ENCODE measurements around the gene ALOX5. TPM values are rescaled to one million over a fixed set of nuclear protein-coding genes. Genes with fewer than 3 reads are reported as not detected.

ALOX5 gene
- total RNA-seq, 4 donors from 2014 or later = 13.5 to 27.2 (median 21.1) TPM

DNA sequence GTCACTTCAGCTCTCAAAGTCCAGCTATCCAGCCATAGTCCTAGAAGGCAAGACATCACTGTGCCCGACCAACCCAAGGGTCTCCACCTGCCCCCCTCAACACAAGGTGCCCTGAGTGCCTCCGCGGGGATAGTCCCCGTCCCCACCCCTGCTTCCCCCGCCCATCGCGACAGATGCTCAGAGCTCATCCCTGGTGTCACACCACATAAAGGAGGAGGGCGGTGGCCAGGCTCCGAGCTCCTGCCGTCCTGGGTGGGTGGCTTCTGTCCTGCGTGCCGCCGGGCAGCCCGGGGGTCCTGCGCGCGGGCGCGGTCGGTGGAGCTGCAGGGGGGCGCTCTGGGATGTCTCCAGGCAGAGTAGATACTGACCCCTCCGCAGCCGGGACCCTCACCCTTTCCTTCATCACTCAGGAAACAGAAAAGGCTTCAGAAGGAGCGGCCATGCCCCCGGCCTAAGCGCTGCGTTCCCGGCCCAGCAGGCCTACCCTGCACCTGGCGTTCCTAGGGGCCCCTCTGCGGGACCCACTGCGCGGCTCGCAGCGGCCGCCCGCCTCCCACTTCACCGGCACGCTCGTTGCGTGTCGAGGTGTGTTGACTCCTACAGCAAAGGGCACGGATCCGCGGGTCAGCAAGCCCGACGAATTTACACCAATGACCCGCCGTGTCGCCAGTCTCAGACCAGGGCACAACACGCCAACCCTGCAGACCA, 53.4 kb downstream of the ALOX5 start:
- Histone ChIP-seq H3K27me3 (peaks cover 15% of the 10 kb centered on the region), H3K9me3 (no peaks in the 10 kb centered on the region), H3K4me3 (no peak overlapping the region), H3K27ac (no peak overlapping the region), H3K4me1 (no peaks in the 10 kb centered on the region), H3K36me3 (no peaks in the 10 kb centered on the region)
- intact Hi-C loops (cut with DNase I; ENCODE audit: low total_unique reads) = no loop called here
- in situ Hi-C loops (cut with MboI; ENCODE audit: low pct_ligation_motif_present in 1 of 4, low pct_unique_long_range_greater_than_20kb in 1 of 4, low sequenced_read_pairs in 3 of 4) = no loop called here
- no peak for TF ChIP-seq EP300 (IDR thresholded peaks at IDR 0.05; ENCODE audit: low read depth)
- TF ChIP-seq, protein P1, sequence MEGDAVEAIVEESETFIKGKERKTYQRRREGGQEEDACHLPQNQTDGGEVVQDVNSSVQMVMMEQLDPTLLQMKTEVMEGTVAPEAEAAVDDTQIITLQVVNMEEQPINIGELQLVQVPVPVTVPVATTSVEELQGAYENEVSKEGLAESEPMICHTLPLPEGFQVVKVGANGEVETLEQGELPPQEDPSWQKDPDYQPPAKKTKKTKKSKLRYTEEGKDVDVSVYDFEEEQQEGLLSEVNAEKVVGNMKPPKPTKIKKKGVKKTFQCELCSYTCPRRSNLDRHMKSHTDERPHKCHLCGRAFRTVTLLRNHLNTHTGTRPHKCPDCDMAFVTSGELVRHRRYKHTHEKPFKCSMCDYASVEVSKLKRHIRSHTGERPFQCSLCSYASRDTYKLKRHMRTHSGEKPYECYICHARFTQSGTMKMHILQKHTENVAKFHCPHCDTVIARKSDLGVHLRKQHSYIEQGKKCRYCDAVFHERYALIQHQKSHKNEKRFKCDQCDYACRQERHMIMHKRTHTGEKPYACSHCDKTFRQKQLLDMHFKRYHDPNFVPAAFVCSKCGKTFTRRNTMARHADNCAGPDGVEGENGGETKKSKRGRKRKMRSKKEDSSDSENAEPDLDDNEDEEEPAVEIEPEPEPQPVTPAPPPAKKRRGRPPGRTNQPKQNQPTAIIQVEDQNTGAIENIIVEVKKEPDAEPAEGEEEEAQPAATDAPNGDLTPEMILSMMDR (IDR thresholded peaks at IDR 0.05) = no peak
- TF ChIP-seq POLR2A (IDR thresholded peaks at IDR 0.05) = no peak
- TF ChIP-seq POLR2AphosphoS5 (IDR thresholded peaks at IDR 0.05) = no peak
- no peak for DNase-seq
- WGBS, 2 donors (ENCODE audit: low coverage in 1 of 2) = 73% methylated on average over 36 of the region's 50 CpGs; no CpG with 5 or more reads in 1 of the 2 donors

DNA sequence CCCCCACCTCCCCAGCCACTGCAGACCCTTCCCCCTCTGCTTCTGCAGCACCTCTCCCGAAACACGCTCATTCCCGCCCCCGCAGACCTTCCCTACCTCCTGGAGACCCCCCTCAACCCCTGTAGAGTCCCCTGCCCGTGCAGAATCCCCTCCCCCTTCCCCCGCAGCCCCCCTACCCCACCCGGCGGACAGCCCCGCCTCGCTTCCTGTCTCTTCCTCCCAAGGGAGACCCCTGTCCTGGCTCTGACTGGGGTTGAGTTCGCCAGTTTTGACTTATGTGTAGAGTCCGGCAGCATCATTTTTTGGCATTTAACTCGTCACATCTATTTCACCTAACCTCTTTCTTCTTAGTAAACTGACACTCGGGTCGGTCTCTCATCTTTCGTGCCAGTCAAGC, 54.0 kb downstream of the ALOX5 start:
- Histone ChIP-seq H3K4me1 (no peaks in the 10 kb centered on the region), H3K27ac (no peak overlapping the region), H3K9me3 (no peaks in the 10 kb centered on the region), H3K27me3 (peaks cover 15% of the 10 kb centered on the region), H3K36me3 (no peaks in the 10 kb centered on the region), H3K4me3 (no peak overlapping the region)
- TF ChIP-seq POLR2AphosphoS5 (IDR thresholded peaks at IDR 0.05) = no peak
- no peak for TF ChIP-seq EP300 (IDR thresholded peaks at IDR 0.05; ENCODE audit: low read depth)
- TF ChIP-seq, protein P1 (IDR thresholded peaks at IDR 0.05) = no peak
- no peak for TF ChIP-seq POLR2A (IDR thresholded peaks at IDR 0.05)
- in situ Hi-C loops (cut with MboI; ENCODE audit: low pct_ligation_motif_present in 1 of 4, low pct_unique_long_range_greater_than_20kb in 1 of 4, low sequenced_read_pairs in 3 of 4) = no loop called here
- DNase-seq = no peak
- WGBS, 2 donors (ENCODE audit: low coverage in 1 of 2) = 52 to 58% methylated on average over 9 to 15 of the region's 16 CpGs
- intact Hi-C loops (cut with DNase I; ENCODE audit: low total_unique reads) = no loop called here

DNA sequence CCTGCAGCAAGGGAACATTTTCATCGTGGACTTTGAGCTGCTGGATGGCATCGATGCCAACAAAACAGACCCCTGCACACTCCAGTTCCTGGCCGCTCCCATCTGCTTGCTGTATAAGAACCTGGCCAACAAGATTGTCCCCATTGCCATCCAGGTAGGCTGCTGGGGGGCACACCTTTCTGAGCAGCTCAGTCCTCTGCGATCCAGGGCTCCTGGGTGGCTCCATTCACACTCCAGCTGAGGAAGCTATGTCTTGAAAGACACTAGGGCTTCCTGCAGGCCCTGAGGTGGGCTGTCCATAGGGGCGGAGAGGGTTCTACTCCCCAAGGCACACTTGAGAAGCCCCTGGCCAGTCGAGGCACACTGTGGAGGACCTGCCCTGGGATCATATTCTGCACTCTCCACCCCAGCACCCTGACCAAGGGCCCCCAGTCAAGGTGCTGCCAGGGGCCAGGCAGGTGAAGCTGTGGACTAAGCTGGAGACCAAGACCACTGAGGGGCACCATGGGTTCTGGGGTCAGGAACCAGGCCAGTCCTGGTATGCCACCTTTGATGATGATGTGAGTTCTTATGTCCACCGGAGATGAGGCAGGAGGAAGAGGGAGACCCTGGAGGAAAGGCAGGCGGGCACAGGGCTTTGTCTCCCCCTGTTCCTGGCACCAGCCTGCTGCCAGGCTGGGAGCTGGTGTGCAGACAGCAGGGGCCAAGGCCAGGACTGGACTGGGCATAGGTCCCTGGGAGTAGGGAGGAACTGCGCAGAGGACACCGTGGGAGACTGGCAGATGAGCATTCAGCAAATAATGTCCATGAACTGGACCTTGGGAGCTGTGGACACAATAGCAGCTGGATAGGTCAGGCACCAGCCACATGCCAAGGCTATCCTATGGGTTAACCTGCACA, 54.8 kb downstream of the ALOX5 start:
- Histone ChIP-seq H3K27me3 (peaks cover 15% of the 10 kb centered on the region), H3K4me3 (no peak overlapping the region), H3K4me1 (no peaks in the 10 kb centered on the region), H3K36me3 (no peaks in the 10 kb centered on the region), H3K9me3 (no peaks in the 10 kb centered on the region), H3K27ac (no peak overlapping the region)
- TF ChIP-seq EP300 (IDR thresholded peaks at IDR 0.05; ENCODE audit: low read depth) (no peak), POLR2A (IDR thresholded peaks at IDR 0.05) (no peak), POLR2AphosphoS5 (IDR thresholded peaks at IDR 0.05) (no peak)
- TF ChIP-seq, protein P1 (IDR thresholded peaks at IDR 0.05) = no peak
- 84% methylated on average over 10 of the region's 10 CpGs; no CpG with 5 or more reads in 1 of the 2 donors for WGBS, 2 donors (ENCODE audit: low coverage in 1 of 2)
- in situ Hi-C loops (cut with MboI; ENCODE audit: low pct_ligation_motif_present in 1 of 4, low pct_unique_long_range_greater_than_20kb in 1 of 4, low sequenced_read_pairs in 3 of 4) (no loop called here), intact Hi-C loops (cut with DNase I; ENCODE audit: low total_unique reads) (no loop called here)
- DNase-seq = no peak

DNA sequence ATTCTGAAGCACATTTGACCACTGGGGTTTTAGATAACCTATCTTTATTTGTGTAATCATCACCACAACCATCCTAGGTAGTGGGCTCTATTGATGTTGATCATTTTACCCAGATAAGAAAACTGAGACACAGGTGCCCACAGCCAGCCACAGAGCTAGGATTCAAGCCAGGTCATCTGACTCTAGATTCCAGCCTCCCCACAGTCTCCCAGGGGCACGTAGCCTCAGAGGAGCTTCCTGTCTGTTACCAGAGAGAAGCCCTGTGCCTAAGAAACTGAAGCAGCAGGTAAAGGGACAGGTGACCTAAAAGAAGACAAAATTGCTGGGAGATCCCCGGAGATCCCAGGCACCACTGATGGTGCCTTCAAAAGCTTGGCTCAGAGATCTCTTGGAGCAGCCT, 55.8 kb downstream of the ALOX5 start:
- DNase-seq = no peak
- peaks cover 15% of the 10 kb centered on the region for H3K27me3 ChIP-seq
- H3K36me3 ChIP-seq = no peaks in the 10 kb centered on the region
- TF ChIP-seq POLR2AphosphoS5 (IDR thresholded peaks at IDR 0.05) (no peak), EP300 (IDR thresholded peaks at IDR 0.05; ENCODE audit: low read depth) (no peak), POLR2A (IDR thresholded peaks at IDR 0.05) (no peak)
- TF ChIP-seq, protein P1 (IDR thresholded peaks at IDR 0.05) = no peak
- H3K9me3 ChIP-seq = no peaks in the 10 kb centered on the region
- in situ Hi-C loops (cut with MboI; ENCODE audit: low pct_ligation_motif_present in 1 of 4, low pct_unique_long_range_greater_than_20kb in 1 of 4, low sequenced_read_pairs in 3 of 4) = no loop called here
- no peak overlapping the region for H3K4me3 ChIP-seq
- 78% methylated on average over 2 of the region's 2 CpGs; no CpG with 5 or more reads in 1 of the 2 donors for WGBS, 2 donors (ENCODE audit: low coverage in 1 of 2)
- H3K4me1 ChIP-seq = no peaks in the 10 kb centered on the region
- intact Hi-C loops (cut with DNase I; ENCODE audit: low total_unique reads) = no loop called here
- H3K27ac ChIP-seq = no peak overlapping the region

All from transverse colon (tissue), 4 donors.